ENCODE results near the gene SUV39H1.

SUV39H1 gene

GRCh38 chrX:48715876-48716502 lies 19.5 kb downstream of the SUV39H1 start:
- no peak for DNase-seq (ENCODE audit: low read depth)
- no peak overlapping the region for H3K4me3 ChIP-seq (ENCODE audit: low read length)
- TF ChIP-seq, protein P1, sequence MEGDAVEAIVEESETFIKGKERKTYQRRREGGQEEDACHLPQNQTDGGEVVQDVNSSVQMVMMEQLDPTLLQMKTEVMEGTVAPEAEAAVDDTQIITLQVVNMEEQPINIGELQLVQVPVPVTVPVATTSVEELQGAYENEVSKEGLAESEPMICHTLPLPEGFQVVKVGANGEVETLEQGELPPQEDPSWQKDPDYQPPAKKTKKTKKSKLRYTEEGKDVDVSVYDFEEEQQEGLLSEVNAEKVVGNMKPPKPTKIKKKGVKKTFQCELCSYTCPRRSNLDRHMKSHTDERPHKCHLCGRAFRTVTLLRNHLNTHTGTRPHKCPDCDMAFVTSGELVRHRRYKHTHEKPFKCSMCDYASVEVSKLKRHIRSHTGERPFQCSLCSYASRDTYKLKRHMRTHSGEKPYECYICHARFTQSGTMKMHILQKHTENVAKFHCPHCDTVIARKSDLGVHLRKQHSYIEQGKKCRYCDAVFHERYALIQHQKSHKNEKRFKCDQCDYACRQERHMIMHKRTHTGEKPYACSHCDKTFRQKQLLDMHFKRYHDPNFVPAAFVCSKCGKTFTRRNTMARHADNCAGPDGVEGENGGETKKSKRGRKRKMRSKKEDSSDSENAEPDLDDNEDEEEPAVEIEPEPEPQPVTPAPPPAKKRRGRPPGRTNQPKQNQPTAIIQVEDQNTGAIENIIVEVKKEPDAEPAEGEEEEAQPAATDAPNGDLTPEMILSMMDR (conservative IDR thresholded peaks at IDR 0.05; ENCODE audit: low read length) = no peak

GRCh38 chrX:48719958-48720357 lies 23.4 kb downstream of the SUV39H1 start:
- no peak for DNase-seq (ENCODE audit: low read depth)
- H3K4me3 ChIP-seq (ENCODE audit: low read length) = no peak overlapping the region
- TF ChIP-seq, protein P1 (conservative IDR thresholded peaks at IDR 0.05; ENCODE audit: low read length) = no peak

DNA sequence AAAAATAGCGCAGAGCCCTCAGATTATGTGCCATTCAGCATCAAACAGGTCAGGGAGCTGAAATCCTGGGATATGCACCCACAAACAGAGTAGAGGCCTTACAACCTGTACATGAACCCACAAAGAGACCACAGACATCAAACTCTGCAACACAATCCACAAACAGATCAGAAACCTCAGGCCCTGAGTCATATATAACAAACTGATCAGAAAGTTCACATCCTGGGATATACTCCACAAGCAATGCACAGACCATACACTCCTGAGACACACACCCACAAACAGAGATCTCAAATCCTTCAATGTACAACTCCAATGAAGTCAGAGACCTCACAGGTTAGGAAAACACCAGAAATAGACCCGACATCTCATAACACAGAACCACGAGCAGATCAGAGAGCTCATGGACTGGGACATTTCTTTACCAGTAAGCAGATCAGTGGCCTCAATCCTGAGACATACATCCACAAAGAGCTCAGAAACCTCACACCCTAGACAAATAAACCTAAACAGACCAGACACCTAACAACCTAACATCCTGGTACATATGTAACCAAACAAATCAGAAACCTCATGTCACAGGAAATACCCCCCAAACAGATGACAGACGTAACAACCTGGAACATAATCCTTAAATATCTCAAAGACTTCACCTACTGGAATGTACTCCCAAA lies 24.2 kb downstream of the SUV39H1 start:
- TF ChIP-seq, protein P1 (conservative IDR thresholded peaks at IDR 0.05; ENCODE audit: low read length) = no peak
- DNase-seq (ENCODE audit: low read depth) = no peak
- H3K4me3 ChIP-seq (ENCODE audit: low read length) = no peak overlapping the region

DNA sequence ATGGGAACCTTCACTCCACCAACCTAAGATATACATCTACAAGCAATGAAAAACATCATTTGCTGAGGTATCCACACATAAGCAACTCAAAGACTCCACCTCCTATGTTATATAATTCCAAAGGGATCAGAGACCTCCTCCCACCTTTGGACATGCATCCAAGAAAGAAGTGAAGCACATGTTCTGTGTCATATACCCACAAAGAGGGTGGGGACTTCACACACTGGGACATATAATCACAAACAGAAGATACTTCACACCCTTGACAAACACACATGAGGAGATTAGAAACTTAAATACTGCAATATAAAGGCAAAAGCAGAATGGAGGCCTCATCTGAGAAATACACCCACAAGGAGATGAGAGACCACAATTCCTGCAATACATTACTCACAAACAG lies 25.4 kb downstream of the SUV39H1 start:
- TF ChIP-seq, protein P1 (conservative IDR thresholded peaks at IDR 0.05; ENCODE audit: low read length) = no peak

GRCh38 chrX:48726596-48726995 lies 30.1 kb downstream of the SUV39H1 start:
- DNase-seq (ENCODE audit: low read depth) = no peak
- H3K4me3 ChIP-seq (ENCODE audit: low read length) = no peak overlapping the region
- TF ChIP-seq, protein P1 (conservative IDR thresholded peaks at IDR 0.05; ENCODE audit: low read length) = no peak

More for the DNA sequence above, 25.4 kb downstream of the SUV39H1 start:
- no peak for DNase-seq (ENCODE audit: low read depth)
- H3K4me3 ChIP-seq (ENCODE audit: low read length) = no peak overlapping the region

- no peak overlapping the region for H3K4me3 ChIP-seq (ENCODE audit: low read length)
- TF ChIP-seq, protein P1 (conservative IDR thresholded peaks at IDR 0.05; ENCODE audit: low read length) = no peak
- no peak for DNase-seq (ENCODE audit: low read depth)
Measured at GRCh38 chrX:48728653-48729052, 32.1 kb downstream of the SUV39H1 start.

GRCh38 chrX:48736303-48736702 lies 39.8 kb downstream of the SUV39H1 start:
- TF ChIP-seq, protein P1 (conservative IDR thresholded peaks at IDR 0.05; ENCODE audit: low read length) = no peak
- peak overlapping the region; percentile 50; the same call in 1 of the 2 replicates for H3K4me3 ChIP-seq (ENCODE audit: low read length)
- no peak for DNase-seq (ENCODE audit: low read depth)

All from AG10803 (cell line).